HepG2 (cell line): ENCODE data around the gene KXD1. TPM values are rescaled to one million over a fixed set of nuclear protein-coding genes. Genes with fewer than 3 reads are reported as not detected.

Experiments used
- ATAC-seq: fragments of 200-7000 bp; cut with Tn5 transposase; 3 replicates; pipeline ENCODE4 v1.9.1; 2020; ENCODE audit warnings: mild to moderate bottlenecking, moderate library complexity
- BruUV-seq: library from RNA; stranded (reverse); fragments of 400-500 nt; replicated peaks from 2 replicates; lab custom pipeline; 2021; lab: Mats Ljungman, UMichigan
- CTCF ChIA-PET: fragments of 300-600 bp; formaldehyde crosslinking; extraction: SDS; loops from one replicate; lab custom pipeline; 2021; ENCODE audit warnings: low total read pairs, inconsistent platforms, low intra/inter-chr PET ratio; lab: Yijun Ruan, JAX
- POLR2A ChIA-PET: fragments of 350-600 bp; sonication (Branson Sonifier 250); formaldehyde crosslinking; loops from one replicate; lab custom pipeline; 2020; ENCODE audit warnings: antibody characterized with exemption, inconsistent platforms; lab: Yijun Ruan, JAX
- DNase-seq: peaks from one replicate; pipeline ENCODE4 v3.0.0-alpha.2; 2015; ENCODE audit warnings: low spot score
- FAIRE-seq: peaks from 3 replicates; lab custom pipeline; 2011; peaks lifted over from hg19 to GRCh38; lab: Jason Lieb, UNC
- H2AFZ ChIP-seq: one replicate; pipeline ENCODE4 v1.6.1; 2011; ENCODE audit warnings: low read length, inconsistent platforms
- H3K27ac ChIP-seq: fragments of 300-600 bp; 3 replicates; pipeline ENCODE4 v1.8.0; 2011; ENCODE audit warnings: mixed run types, mild to moderate bottlenecking, mixed read lengths, low read length, inconsistent platforms; ENCODE audit not compliant: insufficient read depth; ENCODE audit errors: extremely low read length
- H3K27me3 ChIP-seq, 2 experiments: fragments of 200-600 bp in 1 of 2; 2 replicates in 1 of 2; 3 replicates in 1 of 2; pipeline versions ENCODE4 v1.6.0 to v1.8.0; 2011; ENCODE audit warnings: low read length in 2 of 2, mild to moderate bottlenecking in 2 of 2, moderate library complexity in 2 of 2, inconsistent platforms in 1 of 2; ENCODE audit not compliant: insufficient read depth in 2 of 2, control insufficient read depth in 1 of 2
- H3K36me3 ChIP-seq, 2 experiments: fragments of 200-600 bp in 1 of 2; replicated peaks in 1 of 2; 2 replicates in 1 of 2; 3 replicates in 1 of 2; pipeline versions ENCODE4 v1.5.1 to v1.8.0; 2011; ENCODE audit warnings: low read length in 2 of 2, inconsistent platforms in 1 of 2; ENCODE audit not compliant: insufficient read depth in 2 of 2, control insufficient read depth in 1 of 2
- H3K4me1 ChIP-seq: 2 replicates; pipeline ENCODE4 v1.5.1; 2012; ENCODE audit warnings: low read length, inconsistent platforms; ENCODE audit not compliant: insufficient read depth
- H3K4me2 ChIP-seq: 2 replicates; pipeline ENCODE4 v1.6.0; 2011; ENCODE audit warnings: low read depth, low read length, inconsistent platforms
- H3K4me3 ChIP-seq, 3 experiments: fragments of 200-600 bp in 1 of 3; sonication (generic), shearing (Covaris generic) in 1 of 3; replicated peaks in 1 of 3; 2 replicates each; pipeline ENCODE4 v1.5.1; 2011 to 2016; ENCODE audit warnings: low read length in 3 of 3, inconsistent platforms in 2 of 3, low read depth in 2 of 3, mild to moderate bottlenecking in 2 of 3, control low read depth in 1 of 3, mixed read lengths in 1 of 3; ENCODE audit not compliant: insufficient read depth in 1 of 3
- H3K79me2 ChIP-seq: one replicate; pipeline ENCODE4 v1.6.1; 2011; ENCODE audit warnings: low read length, inconsistent platforms; ENCODE audit not compliant: insufficient read depth
- H3K9ac ChIP-seq: 2 replicates; pipeline ENCODE4 v1.6.0; 2011; ENCODE audit warnings: mild to moderate bottlenecking, low read depth, low read length, inconsistent platforms; ENCODE audit not compliant: insufficient read depth
- H3K9me3 ChIP-seq: 2 replicates; pipeline ENCODE4 v1.5.1; 2012; ENCODE audit warnings: mild to moderate bottlenecking, low read length
- H4K20me1 ChIP-seq: 2 replicates; pipeline ENCODE4 v1.6.0; 2011; ENCODE audit warnings: inconsistent platforms, mild to moderate bottlenecking, low read length, moderate library complexity; ENCODE audit not compliant: insufficient read depth
- AGO2 ChIP-seq: fragments of 200-400 bp; formaldehyde crosslinking; optimal IDR thresholded peaks from 2 replicates; pipeline ENCODE3; 2017; ENCODE audit warnings: mild to moderate bottlenecking, low read depth, low read length, moderate library complexity
- NR1H2 ChIP-seq: sonication (generic); formaldehyde crosslinking; IDR thresholded peaks from 2 replicates; pipeline ENCODE4 v1.8.1; 2022; ENCODE audit warnings: low read depth, missing genetic modification reagents, borderline replicate concordance
- RBFOX2 ChIP-seq: fragments of 200-400 bp; formaldehyde crosslinking; IDR thresholded peaks from 2 replicates; pipeline ENCODE4 v1.6.1; 2017; ENCODE audit warnings: low read depth, mild to moderate bottlenecking, low read length
- SETDB1 ChIP-seq: sonication (generic); formaldehyde crosslinking; IDR thresholded peaks from 2 replicates; pipeline ENCODE4 v1.5.1; 2020; ENCODE audit warnings: missing genetic modification reagents, mild to moderate bottlenecking, borderline replicate concordance
- SRSF4 ChIP-seq: fragments of 200-400 bp; formaldehyde crosslinking; IDR thresholded peaks from one replicate; pipeline ENCODE4 v1.6.1; 2018; ENCODE audit warnings: mild to moderate bottlenecking, low read depth, low read length, moderate library complexity; ENCODE audit not compliant: poor library complexity, severe bottlenecking
- ZNF326 ChIP-seq: sonication (generic); formaldehyde crosslinking; IDR thresholded peaks from 2 replicates; pipeline ENCODE4 v1.4.0; 2020; ENCODE audit warnings: missing genetic modification reagents, borderline replicate concordance
- ZNF496 ChIP-seq: sonication (generic); formaldehyde crosslinking; IDR thresholded peaks from 2 replicates; pipeline ENCODE4 v1.8.1; 2023; ENCODE audit warnings: mild to moderate bottlenecking, moderate library complexity, missing genetic modification reagents; ENCODE audit not compliant: insufficient replicate concordance
- WGBS: methylation state at CpG from one replicate; pipeline ENCODE4 v1.1.6; 2017; ENCODE audit warnings: low lambda C conversion rate; 5-methylcytosine and 5-hydroxymethylcytosine counted together
- in situ Hi-C: cut with HindIII; loops from 2 replicates; pipeline ENCODE4 v1.10.0; 2017; ENCODE audit warnings: low pct_unique_long_range_greater_than_20kb; ENCODE audit not compliant: extremely low pct_ligation_motif_present
- intact Hi-C: fragments of 100-400 bp; cut with micrococcal nuclease; formaldehyde crosslinking; loops from one replicate; pipeline ENCODE4 v1.10.0; 2022; ENCODE audit not compliant: unreplicated experiment
- polyA plus RNA-seq, 8 experiments: library from polyadenylated mRNA; depleted of rRNA in 3 of 8; stranded (reverse) in 7 of 8; unstranded in 1 of 8; fragments of >200 nt; fragmentation: Illumina TruSeq in 4 of 8; extraction: Trizol in 4 of 8; gene quantifications; 2 replicates each; pipeline versions ENCODE4 v1.2.1 to v1.2.3, GENCODE V29; 2011 to 2016; ENCODE audit warnings: low read depth in 4 of 8, missing spikeins in 1 of 8, mixed read lengths in 1 of 8; ENCODE audit not compliant: insufficient read depth in 1 of 8
- total RNA-seq, 5 experiments: library from RNA; depleted of rRNA; stranded (reverse); fragments of >200 nt; fragmentation: Illumina TruSeq; extraction: Trizol; gene quantifications; 2 replicates each; pipeline ENCODE4 v1.2.3, GENCODE V29; 2016; ENCODE audit warnings: low read depth in 1 of 5

The KXD1 gene
- total and polyA plus RNA-seq, 2 of the 13 experiments (the other 11 are each of a cell fraction or from before 2014, with no cell fraction given): 44.6 to 143 TPM

GRCh38 chr19:18566953-18567352, 9.3 kb downstream of the KXD1 start:
- FAIRE-seq: no peak
- Histone ChIP-seq H3K4me1 (peaks cover 5% of the 10 kb centered on the region), H3K79me2 (peaks cover 3% of the 10 kb centered on the region), H3K9me3 (no peaks in the 10 kb centered on the region), H3K4me3 (no peak overlapping the region), H4K20me1 (no peaks in the 10 kb centered on the region), H2AFZ (no peak overlapping the region), H3K4me2 (no peak overlapping the region), H3K36me3 (peaks cover 21 to 64% of the 10 kb centered on the region in 2 experiments; a peak in 4 of 5 replicates), H3K9ac (no peak overlapping the region), H3K27ac (no peak overlapping the region), H3K27me3 (no peaks in the 10 kb centered on the region; a peak in 1 of 5 replicates)
- in situ Hi-C loops (no loop called here), intact Hi-C loops (no loop called here)
- no CpG with 5 or more reads among the region's 8 CpGs for WGBS
- no peak for ATAC-seq
- POLR2A ChIA-PET: no interaction called here
- TF ChIP-seq AGO2 (peak; percentile 24), NR1H2 (CRISPR knock-in tag) (no peak)
- DNase-seq: no peak
- CTCF ChIA-PET: no interaction called here
- BruUV-seq: no TSS peak

- BruUV-seq: no TSS peak
- Histone ChIP-seq H3K9ac (no peak overlapping the region), H3K9me3 (no peaks in the 10 kb centered on the region), H3K36me3 (peaks cover 21 to 53% of the 10 kb centered on the region in 2 experiments; a peak in 4 of 5 replicates), H3K4me3 (no peak overlapping the region), H3K27ac (no peak overlapping the region), H2AFZ (no peak overlapping the region), H3K79me2 (peaks cover 17% of the 10 kb centered on the region)
- DNase-seq: no peak
- CTCF ChIA-PET: no interaction called here
- TF ChIP-seq ZNF326 (CRISPR knock-in tag) (no peak), ZNF496 (no peak), RBFOX2 (peak; percentile 36; the same call in 1 of the 2 replicates), AGO2 (peak; percentile 43), SRSF4 (no peak), SETDB1 (CRISPR knock-in tag) (no peak)
- TF ChIP-seq, all 625 proteins: peak for 2
- FAIRE-seq (no peak), ATAC-seq (no peak)
- Histone ChIP-seq H3K4me1 (peaks cover 15% of the 10 kb centered on the region), H3K4me2 (no peak overlapping the region), H4K20me1 (peaks cover 8% of the 10 kb centered on the region), H3K27me3 (no peaks in the 10 kb centered on the region; a peak in 1 of 5 replicates)
- POLR2A ChIA-PET: no interaction called here
- intact Hi-C loops: no loop called here
- in situ Hi-C loops: no loop called here
- 100% methylated on average over 1 of the region's 15 CpGs for WGBS
Measured at GRCh38 chr19:18568367-18568766, 10.7 kb downstream of the KXD1 start.
